AG10803 (cell line): ENCODE results near the gene ENKD1.

ENCODE experiments used
- DNase-seq: peaks from one replicate; pipeline ENCODE4 v3.0.0; 2010; ENCODE audit warnings: low read depth
- H3K4me3 ChIP-seq: 2 replicates; pipeline ENCODE4 v1.5.1; 2011; ENCODE audit warnings: mild to moderate bottlenecking, low read length, control low read depth
- TF ChIP-seq, protein P1 (sequence below): conservative IDR thresholded peaks from 2 replicates; pipeline ENCODE4 v1.5.1; 2011; ENCODE audit warnings: mild to moderate bottlenecking, low read length, control low read depth, inconsistent platforms

ENKD1 gene

DNA sequence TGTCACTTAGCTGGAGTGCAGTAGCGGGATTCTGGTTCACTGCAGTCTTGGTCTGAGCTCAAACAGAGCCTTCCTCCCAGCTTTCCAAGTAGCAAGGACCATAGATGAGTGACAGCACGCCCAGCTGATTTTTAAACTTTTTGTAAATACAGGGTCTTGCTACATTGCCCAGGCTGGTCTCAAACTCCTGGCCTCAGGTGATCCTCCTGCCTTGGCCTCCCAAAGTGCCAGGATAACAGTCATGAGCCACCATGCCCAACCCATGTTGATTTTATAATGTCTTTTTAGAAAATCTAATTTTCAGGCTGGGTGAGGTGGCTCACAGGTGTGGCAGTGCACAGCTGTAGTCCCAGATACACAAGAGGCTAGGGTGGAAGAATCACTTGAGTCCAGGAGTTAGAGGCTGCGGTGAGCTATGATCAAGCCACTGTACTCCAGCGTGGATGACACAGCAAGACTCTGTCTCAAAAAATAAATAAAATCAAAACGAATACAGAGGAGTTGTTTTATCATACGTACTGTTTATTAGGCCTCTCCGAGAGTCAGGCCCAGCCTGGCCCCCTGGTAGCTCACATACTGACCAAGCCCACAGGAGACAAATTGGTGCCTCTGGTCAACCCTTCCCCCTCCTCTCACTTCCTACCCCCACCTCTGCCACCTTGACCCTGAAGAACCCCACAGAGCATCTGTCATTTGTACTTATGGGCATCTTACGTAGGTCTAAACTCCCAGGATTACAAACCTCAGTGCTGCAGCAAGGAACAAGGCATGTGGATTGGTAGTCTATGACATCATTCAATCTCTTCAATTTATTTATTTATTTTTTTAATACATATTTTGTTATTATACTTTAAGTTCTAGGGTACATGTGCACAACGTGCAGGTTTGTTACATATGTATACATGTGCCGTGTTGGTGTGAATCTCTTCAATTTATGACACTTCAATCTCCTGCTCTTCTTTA is 13.7 kb upstream of the ENKD1 start:
- TF ChIP-seq, protein P1, sequence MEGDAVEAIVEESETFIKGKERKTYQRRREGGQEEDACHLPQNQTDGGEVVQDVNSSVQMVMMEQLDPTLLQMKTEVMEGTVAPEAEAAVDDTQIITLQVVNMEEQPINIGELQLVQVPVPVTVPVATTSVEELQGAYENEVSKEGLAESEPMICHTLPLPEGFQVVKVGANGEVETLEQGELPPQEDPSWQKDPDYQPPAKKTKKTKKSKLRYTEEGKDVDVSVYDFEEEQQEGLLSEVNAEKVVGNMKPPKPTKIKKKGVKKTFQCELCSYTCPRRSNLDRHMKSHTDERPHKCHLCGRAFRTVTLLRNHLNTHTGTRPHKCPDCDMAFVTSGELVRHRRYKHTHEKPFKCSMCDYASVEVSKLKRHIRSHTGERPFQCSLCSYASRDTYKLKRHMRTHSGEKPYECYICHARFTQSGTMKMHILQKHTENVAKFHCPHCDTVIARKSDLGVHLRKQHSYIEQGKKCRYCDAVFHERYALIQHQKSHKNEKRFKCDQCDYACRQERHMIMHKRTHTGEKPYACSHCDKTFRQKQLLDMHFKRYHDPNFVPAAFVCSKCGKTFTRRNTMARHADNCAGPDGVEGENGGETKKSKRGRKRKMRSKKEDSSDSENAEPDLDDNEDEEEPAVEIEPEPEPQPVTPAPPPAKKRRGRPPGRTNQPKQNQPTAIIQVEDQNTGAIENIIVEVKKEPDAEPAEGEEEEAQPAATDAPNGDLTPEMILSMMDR = no peak

GRCh38 chr16:67678354-67679023 is 11.9 kb upstream of the ENKD1 start:
- DNase-seq = no peak
- no peak overlapping the region for H3K4me3 ChIP-seq
- TF ChIP-seq, protein P1 = no peak

More for the DNA sequence above, 13.7 kb upstream of the ENKD1 start:
- no peak for DNase-seq
- H3K4me3 ChIP-seq = no peak overlapping the region

DNA sequence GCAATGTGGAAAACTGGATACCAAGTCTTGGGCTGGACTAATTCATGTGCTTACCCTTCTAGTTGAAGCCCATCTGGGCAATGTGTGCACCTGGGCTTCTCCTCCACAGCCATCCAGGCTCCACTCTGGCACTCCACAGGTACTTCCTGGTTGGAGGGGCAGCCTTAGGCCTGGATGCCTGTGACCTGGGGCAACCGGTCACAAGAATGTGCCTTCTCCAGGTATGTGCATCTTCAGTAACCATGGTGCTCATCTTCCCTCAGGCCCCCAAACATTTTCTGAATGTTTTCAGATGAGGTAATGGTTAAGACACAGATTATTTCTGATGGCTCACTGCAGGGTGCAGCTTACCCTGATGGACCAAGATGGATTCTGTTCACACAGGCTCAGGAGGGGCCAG is 11.2 kb upstream of the ENKD1 start:
- H3K4me3 ChIP-seq = no peak overlapping the region
- TF ChIP-seq, protein P1 = no peak
- DNase-seq = no peak

DNA sequence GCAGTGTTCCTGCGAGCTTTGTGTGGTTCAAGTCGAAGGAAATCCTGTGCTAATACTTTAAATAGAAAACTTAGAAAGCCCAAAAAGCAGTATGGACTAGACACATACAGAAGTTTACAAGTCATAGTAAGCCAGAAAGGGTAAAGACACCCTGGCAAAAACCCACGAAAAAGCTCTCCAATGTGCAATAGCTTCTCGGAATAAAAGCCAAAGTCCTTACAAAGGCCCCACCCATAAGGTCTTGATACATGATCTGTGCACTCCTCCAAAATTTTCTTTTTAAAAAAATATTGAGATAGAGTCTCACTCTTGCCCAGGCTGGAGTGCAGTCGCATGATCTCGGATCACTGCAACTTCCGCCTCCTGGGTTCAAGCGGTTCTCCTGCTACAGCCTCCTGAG is 10.4 kb upstream of the ENKD1 start:
- H3K4me3 ChIP-seq = no peak overlapping the region
- TF ChIP-seq, protein P1 = no peak
- DNase-seq = no peak

DNA sequence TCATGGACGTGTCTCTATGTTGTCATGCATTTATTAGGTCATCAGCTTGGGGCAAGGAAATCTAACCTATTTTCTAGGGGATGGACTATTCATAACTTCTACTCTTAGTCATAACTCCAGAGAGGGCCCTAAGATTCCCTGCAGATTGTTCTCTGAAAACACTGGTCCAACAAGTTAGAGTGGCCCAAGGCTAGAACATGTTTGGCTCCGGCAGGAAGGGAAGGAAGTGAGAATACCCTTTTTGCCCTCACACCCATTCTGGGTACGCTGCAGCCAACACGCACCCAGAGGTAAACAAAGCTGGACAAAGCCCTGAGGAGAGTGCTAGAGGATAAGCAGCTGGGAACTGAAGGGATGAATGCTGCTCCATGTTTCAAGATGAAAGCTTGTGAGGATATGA is 10.0 kb upstream of the ENKD1 start:
- TF ChIP-seq, protein P1 = no peak
- H3K4me3 ChIP-seq = no peak overlapping the region
- no peak for DNase-seq

DNA sequence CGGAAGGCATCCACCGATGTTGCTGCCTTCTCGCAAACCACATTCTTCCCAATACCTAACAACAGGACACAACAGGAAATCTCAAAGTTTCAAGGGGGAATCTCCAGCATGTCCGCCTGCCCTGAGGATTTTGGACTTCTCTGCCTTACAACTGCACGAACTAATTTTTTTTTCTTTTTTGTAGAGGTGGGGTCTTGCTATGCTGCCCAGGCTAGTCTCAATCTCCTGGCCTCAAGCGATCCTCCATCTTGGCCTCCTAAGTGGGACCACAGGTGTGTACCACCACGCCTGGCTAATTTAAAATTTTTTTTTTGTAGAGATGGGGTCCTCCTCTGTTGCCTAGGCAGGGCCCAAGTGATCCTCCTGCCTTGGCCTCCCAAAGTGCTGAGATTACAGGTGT is 9.4 kb upstream of the ENKD1 start:
- TF ChIP-seq, protein P1 = no peak
- no peak for DNase-seq
- no peak overlapping the region for H3K4me3 ChIP-seq
